ENCODE measurements around the gene EDIL3.
"Not testable (repeated sequence)": the region's sequence is repeated elsewhere in the genome, so short reads cannot be mapped to it uniquely, and the experiment has no call there.

EDIL3 gene

GRCh38 chr5:84032324-84032723 lies 352.4 kb downstream of the EDIL3 start:
- H4K20me1 ChIP-seq (ENCODE audit: insufficient read depth, low read length) = no peaks in the 10 kb centered on the region
- H3K27ac ChIP-seq (ENCODE audit: low read length) = no peak overlapping the region
- no peaks in the 10 kb centered on the region for H3K27me3 ChIP-seq (replicated peaks; ENCODE audit: insufficient read depth, low read length)
- H3F3A ChIP-seq (ENCODE audit: insufficient read depth, low read length) = no peaks in the 10 kb centered on the region
- H3K4me2 ChIP-seq (ENCODE audit: low read depth, low read length) = no peak overlapping the region
- no peaks in the 10 kb centered on the region for H3K79me2 ChIP-seq (ENCODE audit: low read length)
- no peaks in the 10 kb centered on the region for H3K4me1 ChIP-seq (ENCODE audit: low read length)
- H3K4me3 ChIP-seq (ENCODE audit: low read length) = no peak overlapping the region
- H3K9me3 ChIP-seq (replicated peaks; ENCODE audit: insufficient read depth, low read length) = no peaks in the 10 kb centered on the region
- H3K9me2 ChIP-seq (replicated peaks; ENCODE audit: insufficient read depth, low read length) = no peaks in the 10 kb centered on the region
- no peaks in the 10 kb centered on the region for H3K36me3 ChIP-seq (replicated peaks; ENCODE audit: insufficient read depth, low read length)
- H3K9ac ChIP-seq (ENCODE audit: low read length) = no peak overlapping the region
- no peak overlapping the region for H2AFZ ChIP-seq (ENCODE audit: low read length)
- TF ChIP-seq EZH2phosphoT487 (IDR thresholded peaks at IDR 0.05; ENCODE audit: low read length) (no peak), EZH2 (optimal IDR thresholded peaks at IDR 0.05; ENCODE audit: low read depth, low read length) (no peak), CTCF (IDR thresholded peaks at IDR 0.05; ENCODE audit: low read length) (no peak)
- no peak for DNase-seq

- no peaks in the 10 kb centered on the region for H3K9me3 ChIP-seq (replicated peaks; ENCODE audit: insufficient read depth, low read length)
- H3F3A ChIP-seq (ENCODE audit: insufficient read depth, low read length) = no peaks in the 10 kb centered on the region
- no peak overlapping the region for H3K9ac ChIP-seq (ENCODE audit: low read length)
- no peaks in the 10 kb centered on the region for H3K4me1 ChIP-seq (ENCODE audit: low read length)
- no peaks in the 10 kb centered on the region for H3K9me2 ChIP-seq (replicated peaks; ENCODE audit: insufficient read depth, low read length)
- H2AFZ ChIP-seq (ENCODE audit: low read length) = no peak overlapping the region
- TF ChIP-seq CTCF (IDR thresholded peaks at IDR 0.05; ENCODE audit: low read length) = no peak
- no peak for TF ChIP-seq EZH2 (optimal IDR thresholded peaks at IDR 0.05; ENCODE audit: low read depth, low read length)
- TF ChIP-seq EZH2phosphoT487 (IDR thresholded peaks at IDR 0.05; ENCODE audit: low read length) = no peak
- H3K36me3 ChIP-seq (replicated peaks; ENCODE audit: insufficient read depth, low read length) = no peaks in the 10 kb centered on the region
- DNase-seq = no peak
- no peaks in the 10 kb centered on the region for H3K79me2 ChIP-seq (ENCODE audit: low read length)
- H3K4me3 ChIP-seq (ENCODE audit: low read length) = no peak overlapping the region
- no peak overlapping the region for H3K4me2 ChIP-seq (ENCODE audit: low read depth, low read length)
- no peaks in the 10 kb centered on the region for H4K20me1 ChIP-seq (ENCODE audit: insufficient read depth, low read length)
- H3K27ac ChIP-seq (ENCODE audit: low read length) = no peak overlapping the region
- H3K27me3 ChIP-seq (replicated peaks; ENCODE audit: insufficient read depth, low read length) = no peaks in the 10 kb centered on the region
Measured at GRCh38 chr5:84028093-84028492, 356.6 kb downstream of the EDIL3 start.

GRCh38 chr5:84018521-84018920 lies 366.2 kb downstream of the EDIL3 start:
- not testable (repeated sequence) for H3K9me2 ChIP-seq (replicated peaks; ENCODE audit: insufficient read depth, low read length); H3K27ac ChIP-seq (ENCODE audit: low read length); H3K9me3 ChIP-seq (replicated peaks; ENCODE audit: insufficient read depth, low read length); DNase-seq; H4K20me1 ChIP-seq (ENCODE audit: insufficient read depth, low read length); H3K27me3 ChIP-seq (replicated peaks; ENCODE audit: insufficient read depth, low read length); H3K79me2 ChIP-seq (ENCODE audit: low read length); H3K36me3 ChIP-seq (replicated peaks; ENCODE audit: insufficient read depth, low read length); H3K4me1 ChIP-seq (ENCODE audit: low read length); H3K4me2 ChIP-seq (ENCODE audit: low read depth, low read length); H2AFZ ChIP-seq (ENCODE audit: low read length); H3F3A ChIP-seq (ENCODE audit: insufficient read depth, low read length); H3K9ac ChIP-seq (ENCODE audit: low read length); H3K4me3 ChIP-seq (ENCODE audit: low read length)

GRCh38 chr5:84017523-84018172 lies 367.0 kb downstream of the EDIL3 start:
- Histone ChIP-seq H4K20me1 (ENCODE audit: insufficient read depth, low read length) (no peaks in the 10 kb centered on the region), H3K4me3 (ENCODE audit: low read length) (no peak overlapping the region), H3K27me3 (replicated peaks; ENCODE audit: insufficient read depth, low read length) (no peaks in the 10 kb centered on the region), H3K27ac (ENCODE audit: low read length) (no peak overlapping the region), H3K9me2 (replicated peaks; ENCODE audit: insufficient read depth, low read length) (no peaks in the 10 kb centered on the region), H3K4me1 (ENCODE audit: low read length) (no peaks in the 10 kb centered on the region), H3K9me3 (replicated peaks; ENCODE audit: insufficient read depth, low read length) (no peaks in the 10 kb centered on the region), H2AFZ (ENCODE audit: low read length) (no peak overlapping the region), H3K36me3 (replicated peaks; ENCODE audit: insufficient read depth, low read length) (no peaks in the 10 kb centered on the region), H3K4me2 (ENCODE audit: low read depth, low read length) (no peak overlapping the region), H3K9ac (ENCODE audit: low read length) (no peak overlapping the region), H3K79me2 (ENCODE audit: low read length) (no peaks in the 10 kb centered on the region), H3F3A (ENCODE audit: insufficient read depth, low read length) (no peaks in the 10 kb centered on the region)
- no peak for DNase-seq
- TF ChIP-seq CTCF (IDR thresholded peaks at IDR 0.05; ENCODE audit: low read length) = no peak
